ENCODE data around the gene PPM1F. TPM values are rescaled to one million over a fixed set of nuclear protein-coding genes. Genes with fewer than 3 reads are reported as not detected.

The PPM1F gene
- polyA plus RNA-seq, 2 of the 4 experiments (the other 2 are of a cell fraction), result 11.0 to 14.2 TPM

- TF ChIP-seq FOSB (CRISPR knock-in tag; IDR thresholded peaks at IDR 0.05) (no peak), ESRRA (IDR thresholded peaks at IDR 0.05; ENCODE audit: borderline replicate concordance, low read length) (no peak), NFE2L2 (conservative IDR thresholded peaks at IDR 0.05; ENCODE audit: low read length) (no peak), ATOH8 (CRISPR knock-in tag; IDR thresholded peaks at IDR 0.05; ENCODE audit: low read depth) (no peak), RNF2 (IDR thresholded peaks at IDR 0.05; ENCODE audit: borderline replicate concordance, low read depth) (no peak), SMC3 (IDR thresholded peaks at IDR 0.05) (no peak), ZC3H11A (IDR thresholded peaks at IDR 0.05) (peak; percentile 9; the same call in 1 of the 2 replicates), TP53 (CRISPR knock-in tag; IDR thresholded peaks at IDR 0.05) (0 out of 2 replicates have a peak, but pooled peaks have one; percentile 70), E2F6 (IDR thresholded peaks at IDR 0.05; ENCODE audit: borderline replicate concordance, low read depth) (no peak; the same call in 1 of the 2 replicates), PHF8 (IDR thresholded peaks at IDR 0.05; ENCODE audit: borderline replicate concordance, low read depth) (peak; percentile 70; the same call in 1 of the 2 replicates), FOXS1 (CRISPR knock-in tag; IDR thresholded peaks at IDR 0.05) (no peak), HOXA7 (CRISPR knock-in tag; IDR thresholded peaks at IDR 0.05) (no peak), SREBF2 (IDR thresholded peaks at IDR 0.05) (no peak), ZNF302 (CRISPR knock-in tag; IDR thresholded peaks at IDR 0.05) (no peak), JUNB (IDR thresholded peaks at IDR 0.05) (no peak), HDAC2 (IDR thresholded peaks at IDR 0.05) (no peak), HMGXB4 (CRISPR knock-in tag; IDR thresholded peaks at IDR 0.05; ENCODE audit: borderline replicate concordance) (no peak), EHMT2 (IDR thresholded peaks at IDR 0.05; ENCODE audit: low read depth) (no peak), RCOR1 (IDR thresholded peaks at IDR 0.05; ENCODE audit: low read depth, low read length) (no peak), ZSCAN20 (CRISPR knock-in tag; IDR thresholded peaks at IDR 0.05) (no peak), ZFP36 (IDR thresholded peaks at IDR 0.05; ENCODE audit: borderline replicate concordance, partially characterized antibody) (no peak), MAFK (IDR thresholded peaks at IDR 0.05; ENCODE audit: partially characterized antibody) (no peak), MAX (IDR thresholded peaks at IDR 0.05) (peak; percentile 82), REST (IDR thresholded peaks at IDR 0.05) (no peak), BCL3 (IDR thresholded peaks at IDR 0.05) (0 out of 3 replicates have a peak, but pooled peaks have one; percentile 40), PBX3 (IDR thresholded peaks at IDR 0.05) (0 out of 2 replicates have a peak, but pooled peaks have one; percentile 27), HEYL (CRISPR knock-in tag; IDR thresholded peaks at IDR 0.05) (no peak), CTCF (IDR thresholded peaks at IDR 0.05) (no peak), ELK1 (IDR thresholded peaks at IDR 0.05; ENCODE audit: low read depth, low read length) (no peak)
Measured at GRCh38 chr22:21982338-21982965, 29.8 kb upstream of the PPM1F start, which contains the start of gene TOP3B (continued).
